HG03064 (cell line): ENCODE results near the gene KAT6B.

Experiments
- ATAC-seq: cut with Tn5 transposase; IDR thresholded peaks from one replicate; pipeline ENCODE4 v1.9.1; 2021; ENCODE audit warnings: low read depth; ENCODE audit not compliant: unreplicated experiment

The KAT6B gene

DNA sequence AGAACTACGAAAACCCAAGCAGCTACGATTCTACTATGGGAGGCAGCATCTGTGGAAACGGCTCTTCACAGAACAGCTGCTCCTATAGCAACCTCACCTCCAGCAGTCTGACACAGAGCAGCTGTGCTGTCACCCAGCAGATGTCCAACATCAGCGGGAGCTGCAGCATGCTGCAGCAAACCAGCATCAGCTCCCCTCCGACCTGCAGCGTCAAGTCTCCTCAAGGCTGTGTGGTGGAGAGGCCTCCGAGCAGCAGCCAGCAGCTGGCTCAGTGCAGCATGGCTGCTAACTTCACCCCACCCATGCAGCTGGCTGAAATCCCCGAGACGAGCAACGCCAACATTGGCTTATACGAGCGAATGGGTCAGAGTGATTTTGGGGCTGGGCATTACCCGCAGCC lies 203.5 kb downstream of the KAT6B start:
- ATAC-seq = no peak

DNA sequence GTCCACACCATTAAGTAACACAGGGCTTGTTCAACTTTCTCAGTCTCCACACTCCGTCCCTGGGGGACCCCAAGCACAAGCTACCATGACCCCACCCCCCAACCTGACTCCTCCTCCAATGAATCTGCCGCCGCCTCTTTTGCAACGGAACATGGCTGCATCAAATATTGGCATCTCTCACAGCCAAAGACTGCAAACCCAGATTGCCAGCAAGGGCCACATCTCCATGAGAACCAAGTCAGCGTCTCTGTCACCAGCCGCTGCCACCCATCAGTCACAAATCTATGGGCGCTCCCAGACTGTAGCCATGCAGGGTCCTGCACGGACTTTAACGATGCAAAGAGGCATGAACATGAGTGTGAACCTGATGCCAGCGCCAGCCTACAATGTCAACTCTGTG lies 204.0 kb downstream of the KAT6B start:
- no peak for ATAC-seq

DNA sequence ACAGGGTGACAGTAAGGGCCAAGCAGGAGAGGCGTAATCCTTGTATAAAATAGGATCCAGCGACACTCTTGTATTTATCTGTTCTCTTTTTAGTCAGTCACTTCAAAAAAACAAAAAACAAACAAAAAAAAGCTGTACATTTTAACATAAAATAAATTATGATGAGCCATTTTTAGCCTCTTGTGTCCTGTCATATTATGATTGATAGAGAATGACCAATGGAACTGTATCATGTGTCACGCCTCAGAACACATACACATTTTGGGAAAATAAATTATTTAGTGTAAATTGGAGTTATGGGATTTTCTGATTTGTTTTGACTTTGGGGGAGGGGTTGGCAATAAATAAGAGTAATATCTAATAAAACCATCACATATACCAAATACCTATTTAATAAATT lies 205.7 kb downstream of the KAT6B start:
- ATAC-seq = no peak

DNA sequence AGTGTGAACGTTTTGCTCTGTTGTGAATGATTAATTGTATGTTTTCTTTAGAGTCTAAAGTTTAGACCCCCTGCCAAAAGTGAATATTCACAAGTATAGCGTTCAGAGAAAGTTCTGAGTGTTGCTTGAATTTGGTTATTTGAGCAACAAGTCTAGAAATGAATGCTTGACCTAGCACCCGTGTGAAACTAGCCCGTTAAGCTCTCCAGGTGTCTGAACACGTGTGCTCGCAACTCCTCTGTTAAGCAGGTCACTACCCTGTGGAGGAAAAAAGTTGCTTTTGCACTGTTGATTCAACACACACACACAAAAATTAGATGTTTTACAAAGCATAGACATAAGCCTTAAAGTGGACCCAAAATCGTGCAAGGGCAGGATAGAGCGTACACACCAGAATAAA lies 206.4 kb downstream of the KAT6B start:
- no peak for ATAC-seq

DNA sequence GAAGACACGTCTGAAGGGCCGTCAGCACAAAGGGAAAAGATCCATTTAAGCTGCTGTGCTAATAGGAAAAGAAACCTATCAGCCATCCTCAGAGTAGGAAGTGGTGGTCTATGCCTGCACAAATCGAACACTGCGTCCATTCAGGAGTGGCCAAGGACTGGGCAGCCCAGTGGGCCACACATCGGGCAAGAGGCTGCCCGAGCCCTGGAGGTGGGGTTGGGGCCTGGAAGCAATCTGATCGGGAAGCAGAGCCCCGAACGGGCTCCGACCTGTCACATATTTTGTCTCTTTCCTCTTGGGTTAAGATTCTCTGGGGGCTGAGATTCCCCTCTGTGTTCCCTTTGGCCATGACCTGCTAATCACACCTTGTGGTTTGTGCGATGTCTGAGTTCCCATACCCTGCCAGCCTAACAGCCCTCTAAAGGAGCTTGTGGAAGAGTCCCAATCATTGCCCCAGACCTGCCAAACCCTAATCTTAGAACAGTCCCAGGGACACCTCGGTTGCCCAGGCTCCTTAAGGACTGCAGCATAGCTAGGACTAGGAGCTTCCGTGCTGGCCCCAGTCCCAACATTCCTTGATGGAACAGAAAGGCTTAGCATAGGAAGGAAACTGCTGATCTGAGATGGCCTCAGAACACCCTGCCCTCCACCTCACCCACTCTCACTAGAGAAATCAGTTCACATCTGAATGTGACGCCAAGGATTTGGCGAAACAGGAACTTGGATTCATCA lies 207.2 kb downstream of the KAT6B start:
- no peak for ATAC-seq

DNA sequence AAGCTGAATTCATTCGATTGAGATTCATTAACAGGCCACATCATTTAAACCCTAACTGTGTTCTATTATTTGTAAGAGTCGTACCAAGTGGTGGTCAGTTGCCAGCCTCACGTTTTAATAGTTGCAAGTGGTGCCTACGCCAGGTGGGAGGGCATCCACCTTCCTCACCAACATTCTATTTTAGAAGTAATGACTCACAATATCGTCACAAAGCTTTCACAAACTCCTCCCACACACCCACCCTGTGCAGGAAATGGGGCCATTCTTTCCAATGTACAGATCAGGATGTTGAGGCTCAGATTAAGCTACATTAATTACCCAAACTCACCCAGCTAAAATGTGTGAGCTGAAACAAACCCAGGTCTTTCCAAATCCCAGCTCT lies 207.7 kb downstream of the KAT6B start:
- ATAC-seq = no peak

DNA sequence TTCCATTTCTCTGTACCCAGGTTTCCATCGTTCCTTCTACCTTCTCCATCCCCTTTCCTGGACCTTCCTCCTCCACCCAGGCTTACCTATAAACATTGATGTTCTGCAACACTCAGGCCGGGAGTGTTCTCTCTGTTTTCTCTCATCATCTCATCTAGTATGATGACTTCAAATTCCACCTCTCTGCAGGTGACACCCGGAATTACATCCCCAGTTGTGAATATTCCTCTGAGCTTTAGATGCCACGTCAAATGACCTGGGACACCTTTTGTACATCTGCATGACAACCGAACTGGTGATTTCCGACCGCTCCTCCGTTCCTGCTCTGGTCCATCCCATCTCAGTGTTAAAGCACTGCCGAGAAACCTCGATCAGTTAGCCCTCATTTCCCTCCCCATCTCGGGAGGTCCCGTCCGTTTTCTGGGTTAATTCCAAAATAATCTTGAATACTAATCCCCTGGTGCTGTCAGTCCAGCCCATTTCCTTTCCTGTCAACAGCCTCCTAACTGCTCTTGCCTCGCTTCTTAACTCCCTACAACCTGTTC lies 208.4 kb downstream of the KAT6B start:
- no peak for ATAC-seq

DNA sequence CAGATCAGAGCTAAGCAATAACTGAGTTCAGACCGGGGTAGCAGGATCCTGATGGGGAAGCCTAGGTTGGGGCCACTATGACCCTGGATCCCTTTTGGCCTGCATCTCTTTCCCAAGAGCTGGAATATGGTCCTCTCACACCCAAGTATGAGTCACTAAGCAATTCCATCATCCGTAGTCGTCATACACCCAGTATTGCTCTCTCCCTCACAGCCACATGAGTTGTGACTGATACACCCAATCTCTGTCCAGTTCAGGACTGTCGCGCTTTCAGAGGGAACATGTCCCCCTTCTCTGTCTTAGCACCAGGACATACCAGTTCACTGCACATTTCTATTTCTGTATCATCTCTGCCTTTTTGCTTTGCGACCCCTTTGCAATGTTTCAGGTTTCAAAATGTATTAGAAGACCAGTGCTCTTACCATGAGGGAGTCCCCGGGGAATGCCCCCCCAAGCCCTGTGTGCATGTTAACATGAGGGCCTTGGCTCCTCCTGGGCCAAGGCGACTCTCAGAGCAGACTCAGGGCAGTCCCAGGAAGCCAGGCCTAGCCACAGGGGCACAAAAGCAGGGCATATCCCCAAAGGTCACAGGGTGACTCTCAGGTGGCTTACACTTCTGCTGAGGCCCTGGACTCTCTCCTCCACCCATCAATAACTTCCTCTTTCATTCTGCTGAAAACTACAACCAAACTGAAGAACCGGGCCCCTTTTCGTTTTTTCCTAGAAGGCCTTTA lies 209.7 kb downstream of the KAT6B start:
- ATAC-seq = no peak

DNA sequence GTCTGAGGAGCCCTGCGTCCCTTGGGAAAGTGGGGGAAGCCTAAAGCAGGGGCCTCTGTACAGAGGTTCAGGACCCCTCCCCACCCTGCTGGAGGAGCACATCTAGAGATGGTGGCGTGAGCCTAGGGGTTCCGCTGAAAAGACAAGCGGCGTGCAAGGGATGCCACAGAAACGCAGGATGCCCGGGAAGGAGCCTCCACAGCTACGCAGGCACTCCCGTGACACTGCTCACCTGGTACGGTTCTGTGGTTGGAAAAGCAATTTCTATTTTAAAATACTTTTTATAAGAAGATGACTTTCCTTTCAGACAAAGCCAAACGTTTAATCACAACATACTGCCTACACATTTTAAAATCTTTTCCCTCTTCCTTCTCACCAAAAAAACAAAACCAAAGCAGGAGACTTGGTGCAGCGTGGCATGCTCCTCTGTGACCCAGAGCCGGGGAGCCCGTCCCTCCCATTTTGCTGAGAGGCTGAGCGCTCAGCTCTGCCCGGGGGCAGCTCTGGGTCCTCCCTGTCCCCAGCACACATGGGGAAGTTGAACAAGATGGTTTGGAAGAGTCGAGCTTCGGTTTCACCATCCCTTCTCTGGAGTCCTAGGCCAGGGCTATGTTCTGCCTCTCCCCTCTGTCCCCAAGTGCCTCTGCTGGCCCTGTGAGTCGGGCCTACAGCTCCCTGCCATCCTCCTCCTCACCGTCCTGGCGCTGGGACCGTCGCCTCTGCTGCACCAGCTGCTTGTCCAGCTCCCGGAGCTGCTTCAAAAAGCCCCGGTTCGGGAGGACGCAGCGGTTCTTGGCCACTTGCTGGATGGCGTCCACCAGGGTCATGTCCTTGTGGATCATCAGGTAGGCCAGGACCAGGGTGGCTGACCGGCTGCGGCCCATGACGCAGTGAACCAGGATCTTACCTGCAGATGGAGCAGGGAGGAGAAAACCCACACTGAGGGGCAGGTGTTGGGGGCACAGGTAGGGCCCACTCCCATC lies 211.1 kb downstream of the KAT6B start:
- no peak for ATAC-seq

DNA sequence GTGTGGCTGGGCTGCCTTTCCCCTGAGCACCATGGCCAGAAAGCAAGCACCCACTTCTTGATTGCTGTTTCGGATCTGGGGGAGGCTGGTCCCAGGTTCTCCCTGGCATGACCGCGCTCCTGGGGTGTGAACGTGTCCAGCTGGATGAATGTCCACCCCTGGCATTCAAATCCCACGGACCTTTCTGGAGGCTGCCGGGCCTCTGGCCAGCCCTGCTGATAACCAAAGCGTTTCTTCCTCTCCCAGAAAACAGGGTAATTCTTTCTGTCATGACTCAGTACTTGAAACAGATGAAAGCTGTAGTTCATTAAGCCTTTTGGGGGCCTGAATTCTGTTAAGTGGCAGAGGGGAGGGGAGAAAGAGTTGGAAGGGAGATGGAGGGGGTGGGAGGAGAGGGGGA lies 211.9 kb downstream of the KAT6B start:
- no peak for ATAC-seq

DNA sequence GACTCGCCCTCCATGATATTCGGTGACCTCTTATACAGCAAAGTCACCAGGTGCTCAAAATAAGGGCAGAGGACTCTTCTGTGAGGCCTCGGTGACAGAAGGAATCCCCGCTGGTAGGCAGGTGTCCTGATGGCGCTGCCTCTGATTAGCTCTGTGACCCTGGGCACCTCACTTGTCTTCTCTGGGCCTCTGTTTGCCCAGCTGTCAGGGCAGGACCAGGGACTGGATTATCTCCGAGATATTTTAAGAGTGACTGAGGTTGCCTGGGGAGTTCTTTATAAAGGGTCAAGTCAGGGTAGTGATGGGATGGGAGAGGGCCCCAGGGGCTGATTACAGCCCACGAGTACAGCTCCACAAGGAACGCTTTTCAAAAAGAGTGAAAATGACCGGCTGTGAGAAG lies 214.2 kb downstream of the KAT6B start:
- no peak for ATAC-seq

DNA sequence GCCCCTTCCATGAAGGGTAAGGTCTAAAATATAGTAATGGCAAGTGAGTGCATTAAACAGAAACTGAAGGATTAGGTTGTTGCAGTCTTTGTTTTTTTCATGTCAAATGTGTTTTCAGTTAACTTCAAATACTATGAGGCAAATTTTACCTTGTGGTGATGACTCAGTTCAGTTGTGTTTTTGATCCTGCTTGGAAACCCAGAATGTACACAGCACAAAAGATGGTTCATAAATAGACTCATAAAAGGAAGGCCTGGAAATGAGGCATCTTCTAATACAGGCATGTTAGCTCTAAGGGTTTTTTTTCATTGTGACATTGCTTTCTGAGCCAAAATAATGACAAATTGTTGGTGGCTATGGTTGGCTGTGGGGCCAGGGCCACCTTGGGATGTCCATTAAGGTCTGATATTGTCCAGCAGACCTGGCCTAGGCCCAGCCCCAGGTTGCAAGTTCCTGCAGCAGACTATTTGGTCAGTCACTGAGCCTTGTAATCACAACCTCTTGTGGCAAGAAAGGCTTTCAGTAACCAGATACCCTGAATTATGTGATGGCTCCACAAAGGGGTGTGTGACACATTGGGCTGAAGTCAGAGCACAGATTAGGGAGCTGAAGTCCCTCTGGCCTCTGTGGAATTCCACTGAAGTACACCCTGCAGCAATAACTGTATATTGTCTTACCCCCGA lies 216.0 kb downstream of the KAT6B start:
- ATAC-seq = no peak

DNA sequence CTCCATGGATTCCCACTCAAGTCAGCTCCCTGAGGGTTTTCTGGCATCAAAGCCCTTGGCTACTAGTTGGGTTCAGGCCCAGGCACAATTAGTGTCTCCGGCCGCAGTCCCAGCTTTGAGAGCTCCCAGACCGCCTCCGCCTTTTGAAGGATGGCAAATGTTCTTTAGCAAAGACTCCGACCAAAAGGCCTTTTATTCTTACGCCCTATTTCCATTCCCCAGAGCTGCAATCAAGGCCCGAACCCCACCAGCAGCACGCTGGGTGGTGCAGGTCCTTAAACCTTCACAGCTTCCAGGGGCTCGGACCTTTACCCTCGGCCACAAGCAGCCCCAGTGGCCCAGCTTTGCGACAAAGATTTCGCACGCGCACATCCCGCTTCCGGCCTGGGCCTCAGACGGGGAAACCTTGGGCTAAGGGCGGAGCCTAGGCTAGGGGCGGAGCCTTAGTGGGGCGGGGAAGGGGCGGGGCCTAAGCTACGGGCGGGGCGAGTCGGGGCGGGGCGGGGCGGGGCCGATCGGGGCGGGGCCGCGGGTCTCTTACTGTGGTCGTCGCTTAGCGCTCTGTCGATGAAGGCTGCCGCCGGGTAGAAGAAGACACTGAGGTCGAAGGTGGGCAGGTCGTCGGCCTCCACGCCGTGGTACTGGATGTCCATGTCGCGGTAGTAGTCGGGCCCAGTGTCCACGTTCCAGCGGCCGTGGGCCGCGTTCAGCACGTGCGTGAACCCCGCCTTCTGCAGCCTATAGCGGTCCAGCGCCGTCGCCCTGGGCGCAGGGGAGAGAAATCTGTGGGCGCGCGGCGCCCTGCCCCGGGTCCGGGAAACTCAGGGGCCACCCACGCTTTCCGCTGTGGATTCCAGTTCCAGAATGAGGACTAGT lies 217.1 kb downstream of the KAT6B start:
- ATAC-seq = no peak

DNA sequence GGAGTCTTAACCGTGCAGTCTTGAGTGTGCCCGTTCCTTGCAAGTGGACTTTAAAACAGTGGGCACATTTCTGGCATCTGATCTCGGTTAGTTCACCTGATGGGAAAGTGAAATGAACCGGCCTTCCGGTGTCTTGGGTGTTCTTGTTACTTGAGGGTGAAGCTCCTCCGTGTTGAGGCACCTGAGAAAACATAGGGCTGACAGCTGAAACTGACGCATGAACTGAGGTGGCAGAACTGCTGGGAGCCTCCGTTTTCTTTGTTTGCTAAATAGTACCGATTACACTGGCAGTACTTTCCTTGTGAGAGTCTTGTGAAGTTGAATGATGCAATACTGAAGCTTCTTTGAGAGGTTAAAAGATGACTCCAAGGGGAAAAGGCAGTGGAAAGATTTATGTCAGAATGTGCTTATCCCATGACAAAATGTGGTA lies 222.3 kb downstream of the KAT6B start:
- ATAC-seq = no peak

DNA sequence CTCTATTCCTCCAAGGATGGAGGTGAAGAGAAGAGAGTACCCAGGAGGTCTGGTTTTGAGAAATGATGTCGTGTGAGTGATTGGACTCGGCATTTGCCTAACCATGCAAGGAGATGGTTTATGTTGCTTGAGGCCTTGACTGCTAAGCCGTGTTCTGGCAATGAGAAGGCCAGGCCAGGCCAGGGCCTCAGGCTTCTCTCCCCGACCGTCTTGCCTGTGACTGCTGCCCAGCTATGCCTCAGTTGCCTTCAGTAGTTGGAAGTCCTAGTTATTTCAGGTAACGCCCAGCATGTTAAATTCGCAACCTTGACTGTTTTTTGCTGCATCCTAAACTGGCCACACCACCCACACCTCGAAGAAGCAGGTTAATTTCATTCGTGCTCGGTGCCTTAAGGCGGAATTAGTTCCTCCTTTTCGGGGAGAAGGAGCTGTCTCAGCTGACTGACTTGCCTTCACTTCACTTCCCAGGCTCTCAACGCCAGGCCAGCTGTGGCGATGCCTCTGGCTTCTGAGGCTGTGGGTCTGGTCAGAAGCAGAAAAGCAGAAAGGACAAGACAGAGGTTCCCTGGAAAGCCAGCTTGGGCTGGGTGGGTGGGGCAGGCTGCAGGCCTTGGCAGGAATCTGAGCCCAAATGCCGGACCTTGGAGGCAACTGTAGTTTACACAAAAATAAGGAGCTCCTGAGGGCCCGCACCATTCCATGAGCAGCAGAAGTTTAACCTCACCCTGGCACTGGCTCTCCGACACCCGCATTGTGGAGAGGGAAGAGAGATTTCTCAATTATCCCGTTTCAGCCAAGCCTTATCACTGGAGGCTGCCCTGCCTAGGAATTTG lies 223.1 kb downstream of the KAT6B start:
- no peak for ATAC-seq

DNA sequence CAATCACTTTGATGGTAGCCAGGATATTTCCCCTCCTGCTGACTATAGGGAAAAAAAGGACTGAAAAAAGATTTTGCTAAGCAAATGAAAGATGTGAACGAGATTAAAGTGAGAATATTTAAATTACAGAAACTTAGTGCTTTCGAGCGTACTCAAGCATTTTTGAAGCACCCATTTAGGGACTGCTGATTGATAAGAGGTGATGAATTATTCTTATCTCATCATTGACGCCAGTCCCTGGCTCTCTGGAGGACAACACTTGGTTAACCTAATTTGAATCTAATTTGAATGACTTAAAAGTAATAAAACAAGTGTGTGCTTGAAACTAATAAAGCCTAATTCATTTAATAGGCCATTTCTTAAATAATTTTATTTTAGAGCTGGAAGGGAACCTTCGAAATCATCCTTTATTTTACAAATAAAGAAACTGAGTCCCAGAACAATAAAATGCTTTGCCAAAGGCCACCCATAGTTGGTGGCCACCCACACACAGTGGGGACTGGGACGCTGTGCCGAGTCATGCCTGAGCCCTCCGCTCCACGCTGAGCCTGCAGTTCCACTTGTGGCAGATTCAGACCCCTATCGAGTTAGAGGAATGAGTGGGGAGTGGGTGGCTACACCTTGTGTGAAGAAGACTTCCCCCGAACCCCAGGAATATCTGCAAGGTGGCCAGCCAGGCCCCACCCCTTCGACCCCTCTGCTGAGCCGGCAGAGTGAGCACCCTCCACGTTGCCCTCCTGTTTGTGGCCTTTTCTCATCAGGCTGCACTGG lies 223.9 kb downstream of the KAT6B start:
- no peak for ATAC-seq

DNA sequence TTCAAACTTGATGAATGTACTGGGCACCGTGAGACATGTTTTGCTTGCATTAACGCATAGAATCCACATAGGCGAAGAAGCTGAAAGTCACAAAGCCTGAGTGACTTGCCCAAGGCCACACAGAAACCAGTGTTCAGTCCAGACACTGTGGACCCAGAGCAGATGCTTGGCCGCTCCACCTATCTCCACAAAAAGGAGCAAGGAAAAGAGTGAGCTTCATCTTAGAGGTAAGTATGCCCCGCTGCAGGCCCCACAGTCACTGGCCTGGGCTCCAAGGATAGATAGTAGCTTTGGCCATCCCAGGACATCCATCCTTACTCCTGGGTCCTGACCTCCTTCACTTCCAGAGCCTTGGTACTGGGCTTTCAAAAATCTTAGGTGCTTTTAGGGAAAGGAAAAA lies 224.9 kb downstream of the KAT6B start:
- ATAC-seq = no peak
